WTC11 (cell line): ENCODE data around the gene ITSN1.

Source experiments
- FOXJ3 ChIP-seq: sonication (generic); formaldehyde crosslinking; IDR thresholded peaks from 2 replicates; pipeline ENCODE4 v1.9.0; 2021; ENCODE audit warnings: missing genetic modification reagents, mild to moderate bottlenecking, borderline replicate concordance
- TF ChIP-seq, protein P1 (sequence below): fragments of 200-600 bp; IDR thresholded peaks from 2 replicates; pipeline ENCODE4 v1.8.0; 2022; ENCODE audit warnings: antibody characterized with exemption

DNA sequence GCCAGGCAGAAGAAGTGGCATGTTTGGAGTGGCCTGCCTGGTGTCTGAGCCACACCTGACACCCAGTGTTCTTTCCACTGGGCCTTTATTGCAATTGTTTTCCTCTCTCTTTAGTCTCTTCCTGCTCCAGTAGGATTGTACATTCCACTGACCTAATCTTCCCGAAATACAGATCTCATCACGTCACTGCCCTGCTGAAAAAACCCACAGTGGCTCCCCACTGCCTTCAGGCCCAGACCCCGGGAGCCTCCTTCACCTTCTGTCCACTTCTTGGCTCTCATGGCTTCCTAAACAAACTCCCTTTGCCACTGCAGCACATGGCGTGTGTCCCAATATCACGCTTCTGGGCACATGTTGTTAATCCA is 298.6 kb downstream of the ITSN1 start:
- TF ChIP-seq, protein P1, sequence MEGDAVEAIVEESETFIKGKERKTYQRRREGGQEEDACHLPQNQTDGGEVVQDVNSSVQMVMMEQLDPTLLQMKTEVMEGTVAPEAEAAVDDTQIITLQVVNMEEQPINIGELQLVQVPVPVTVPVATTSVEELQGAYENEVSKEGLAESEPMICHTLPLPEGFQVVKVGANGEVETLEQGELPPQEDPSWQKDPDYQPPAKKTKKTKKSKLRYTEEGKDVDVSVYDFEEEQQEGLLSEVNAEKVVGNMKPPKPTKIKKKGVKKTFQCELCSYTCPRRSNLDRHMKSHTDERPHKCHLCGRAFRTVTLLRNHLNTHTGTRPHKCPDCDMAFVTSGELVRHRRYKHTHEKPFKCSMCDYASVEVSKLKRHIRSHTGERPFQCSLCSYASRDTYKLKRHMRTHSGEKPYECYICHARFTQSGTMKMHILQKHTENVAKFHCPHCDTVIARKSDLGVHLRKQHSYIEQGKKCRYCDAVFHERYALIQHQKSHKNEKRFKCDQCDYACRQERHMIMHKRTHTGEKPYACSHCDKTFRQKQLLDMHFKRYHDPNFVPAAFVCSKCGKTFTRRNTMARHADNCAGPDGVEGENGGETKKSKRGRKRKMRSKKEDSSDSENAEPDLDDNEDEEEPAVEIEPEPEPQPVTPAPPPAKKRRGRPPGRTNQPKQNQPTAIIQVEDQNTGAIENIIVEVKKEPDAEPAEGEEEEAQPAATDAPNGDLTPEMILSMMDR = no peak
- no peak for TF ChIP-seq FOXJ3 (CRISPR knock-in tag)
